HG02938 (cell line): ENCODE results near the gene PIGX.
"Not testable (repeated sequence)": the region's sequence is repeated elsewhere in the genome, so short reads cannot be mapped to it uniquely, and the experiment has no call there.

Source experiments
- ATAC-seq: cut with Tn5 transposase; IDR thresholded peaks from one replicate; pipeline ENCODE4 v1.9.1; 2021; ENCODE audit warnings: mild to moderate bottlenecking, moderate library complexity; ENCODE audit not compliant: unreplicated experiment

PIGX gene

GRCh38 chr3:196700801-196701200 is 11.4 kb upstream of the PIGX start:
- ATAC-seq: no peak

- no peak for ATAC-seq
Measured at GRCh38 chr3:196706327-196706726, 5.8 kb upstream of the PIGX start.

GRCh38 chr3:196706731-196707130 is 5.4 kb upstream of the PIGX start:
- no peak for ATAC-seq

GRCh38 chr3:196707566-196707965 is 4.6 kb upstream of the PIGX start:
- no peak for ATAC-seq

GRCh38 chr3:196708467-196708866 is 3.7 kb upstream of the PIGX start:
- ATAC-seq: no peak

- ATAC-seq: peak; percentile 48
Measured at GRCh38 chr3:196712514-196713413, 587 bp downstream of the PIGX start.

- ATAC-seq: not testable (repeated sequence)
Measured at GRCh38 chr3:196717162-196717561, 5.0 kb downstream of the PIGX start.

- ATAC-seq: no peak
Measured at GRCh38 chr3:196721097-196721496, 8.9 kb downstream of the PIGX start.

- no peak for ATAC-seq
Measured at GRCh38 chr3:196726788-196727675, 14.9 kb downstream of the PIGX start.

- no peak for ATAC-seq
Measured at GRCh38 chr3:196735751-196736150, 23.6 kb downstream of the PIGX start.

GRCh38 chr3:196736670-196737374 is 24.6 kb downstream of the PIGX start:
- ATAC-seq: no peak

GRCh38 chr3:196737655-196738054 is 25.5 kb downstream of the PIGX start:
- no peak for ATAC-seq

- peak; percentile 80 for ATAC-seq
Measured at GRCh38 chr3:196739671-196740480, 27.7 kb downstream of the PIGX start, which contains the start of gene PAK2. Gene PAK2 (plus strand): TSS chr3:196739857. CDS start chr3:196782647, 42,790 bp downstream.

GRCh38 chr3:196740481-196741248 is 28.5 kb downstream of the PIGX start:
- peak; percentile 5 for ATAC-seq

- no peak for ATAC-seq
Measured at GRCh38 chr3:196741249-196741889, 29.2 kb downstream of the PIGX start.

GRCh38 chr3:196743569-196743968 is 31.4 kb downstream of the PIGX start:
- ATAC-seq: not testable (repeated sequence)

- no peak for ATAC-seq
Measured at GRCh38 chr3:196749125-196749524, 36.9 kb downstream of the PIGX start.

GRCh38 chr3:196753201-196753600 is 41.0 kb downstream of the PIGX start:
- no peak for ATAC-seq
